VCaP (cell line): ENCODE data around the gene NSF.

Source experiments
- H3K27ac ChIP-seq: fragments of 450-650 bp; 2 replicates; pipeline ENCODE4 v1.5.1; 2017
- CTCF ChIP-seq: fragments of 450-650 bp; conservative IDR thresholded peaks from 2 replicates; pipeline ENCODE4 v1.5.1; 2017; ENCODE audit warnings: mild to moderate bottlenecking, moderate library complexity

The NSF gene

GRCh38 chr17:46794318-46794717 lies 203.8 kb downstream of the NSF start:
- H3K27ac ChIP-seq, result 0 out of 2 replicates have a peak overlapping the region, but pooled peaks have one; percentile 25
- no peak for TF ChIP-seq CTCF

GRCh38 chr17:46795379-46795952 lies 205.0 kb downstream of the NSF start:
- H3K27ac ChIP-seq, result no peak overlapping the region
- no peak for TF ChIP-seq CTCF

GRCh38 chr17:46796084-46796483 lies 205.6 kb downstream of the NSF start:
- TF ChIP-seq CTCF, result no peak

GRCh38 chr17:46796524-46796923 lies 206.1 kb downstream of the NSF start:
- no peak overlapping the region for H3K27ac ChIP-seq
- no peak for TF ChIP-seq CTCF

More at GRCh38 chr17:46796084-46796483, 205.6 kb downstream of the NSF start:
- H3K27ac ChIP-seq, result no peak overlapping the region

- no peak overlapping the region for H3K27ac ChIP-seq
- no peak for TF ChIP-seq CTCF
These were observed 206.6 kb downstream of the NSF start for GRCh38 chr17:46796956-46797530.

- TF ChIP-seq CTCF, result no peak
- no peak overlapping the region for H3K27ac ChIP-seq
These were observed 210.1 kb downstream of the NSF start for GRCh38 chr17:46800573-46800972.

GRCh38 chr17:46802800-46803199 lies 212.3 kb downstream of the NSF start:
- no peak overlapping the region for H3K27ac ChIP-seq
- TF ChIP-seq CTCF, result no peak
